Right lobe of liver (tissue), 4 donors: ENCODE data around the gene ZSWIM9.

Source experiments
- CTCF ChIP-seq, 4 donors: fragments of 200-600 bp in 3 of 4; fragments of 450-650 bp in 1 of 4; IDR thresholded peaks; one replicate each; pipeline versions ENCODE4 v1.5.1 to v1.8.0; 2016 to 2022; ENCODE audit warnings: antibody characterized with exemption in 4 of 4, mild to moderate bottlenecking in 2 of 4
- POLR2A ChIP-seq: fragments of 450-650 bp; IDR thresholded peaks from one replicate; pipeline ENCODE4 v1.6.1; 2017; ENCODE audit warnings: antibody characterized with exemption, mild to moderate bottlenecking
- donor health status: DM: no; HTN: no; CAD: no.
- donor health status: DM: no; HTN: no; CAD: no.
- donor health status: DM: no; HTN: yes; CAD: no.

- no peak for TF ChIP-seq CTCF (IDR thresholded peaks at IDR 0.05)
- TF ChIP-seq POLR2A: no peak
Measured at GRCh38 chr19:48183356-48183755, 12.9 kb downstream of the ZSWIM9 start.
